ENCODE results near the gene SRRM5. TPM values are rescaled to one million over a fixed set of nuclear protein-coding genes. Genes with fewer than 3 reads are reported as not detected.

The SRRM5 gene
- total RNA-seq, 1 experiment from 2014 or later, result not detected

DNA sequence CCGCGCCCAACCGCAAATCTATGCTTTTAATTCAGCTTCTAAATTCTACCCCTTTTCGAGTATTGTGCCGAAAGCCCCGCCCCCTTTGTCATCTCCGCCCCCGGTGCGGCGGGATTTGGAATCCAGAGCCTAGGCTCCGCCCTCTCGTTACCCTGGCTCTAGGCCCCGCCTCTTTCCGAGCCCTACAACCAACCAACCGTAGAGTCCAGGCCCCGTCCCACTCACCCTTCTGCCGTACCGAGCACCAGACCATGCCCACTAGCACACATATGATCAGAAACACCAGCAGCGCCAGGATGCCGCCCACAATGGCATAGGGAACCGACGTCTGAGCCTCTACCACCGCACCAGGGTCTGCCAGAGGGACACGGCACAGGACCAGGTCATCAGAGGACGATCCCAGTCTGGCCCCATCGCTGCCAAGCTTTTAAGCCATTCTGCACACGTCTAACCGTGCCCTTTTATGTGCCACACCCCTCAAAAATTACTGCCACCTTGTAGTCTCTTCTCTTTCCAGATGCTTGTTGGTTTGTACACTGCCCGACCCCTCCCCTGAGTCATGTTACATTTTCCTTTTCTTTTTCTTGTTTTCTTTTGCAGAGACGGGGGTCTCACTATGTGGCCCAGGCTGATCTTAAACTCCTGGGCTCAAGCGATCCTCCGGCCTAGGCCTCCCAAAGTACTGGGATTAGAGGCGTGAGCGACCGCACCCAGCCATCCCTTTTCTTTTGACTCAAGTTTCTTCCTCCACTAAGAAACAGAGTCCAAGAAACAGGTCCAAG is 12.2 kb downstream of the SRRM5 start:
- Histone ChIP-seq H3K4me3 (replicated peaks in 1 of 2; ENCODE audit: low read depth in 1 of 2, low read length in 2 of 2) (no peak overlapping the region), H3K27ac (ENCODE audit: low read depth, low read length) (peak overlapping the region; percentile 34; the same call in 1 of the 2 replicates), H3K79me2 (ENCODE audit: insufficient read depth, low read length) (peaks cover 4% of the 10 kb centered on the region; the same call in 1 of the 2 replicates), H3K9me2 (ENCODE audit: insufficient read depth) (no peaks in the 10 kb centered on the region), H3K4me2 (ENCODE audit: low read length) (peak overlapping the region; percentile 26; the same call in 1 of the 2 replicates), H3K27me3 (ENCODE audit: insufficient read depth, low read length) (no peaks in the 10 kb centered on the region), H2AFZ (ENCODE audit: low read depth, low read length, poor library complexity, severe bottlenecking) (no peak overlapping the region), H3K36me3 (ENCODE audit: control insufficient read depth in 1 of 2, insufficient read depth in 2 of 2, low read length in 2 of 2) (no peaks in the 10 kb centered on the region), H3K4me1 (ENCODE audit: control insufficient read depth in 1 of 2, insufficient read depth in 2 of 2, low read length in 2 of 2) (peaks cover 19 to 30% of the 10 kb centered on the region in 2 experiments), H3K9me3 (ENCODE audit: control insufficient read depth in 1 of 2, insufficient read depth in 1 of 2, low read depth in 1 of 2, low read length in 2 of 2) (no peaks in the 10 kb centered on the region), H4K20me1 (ENCODE audit: insufficient read depth) (no peaks in the 10 kb centered on the region), H3K9ac (ENCODE audit: low read length) (no peak overlapping the region)
- DNase-seq (ENCODE audit: low read depth, low spot score) (peak; percentile 29), ATAC-seq (peak; percentile 30)
- ChIA-PET RAD21 (ENCODE audit: low non-redundant PET in 1 of 2, low total read pairs in 2 of 2, uncharacterized antibody in 2 of 2, unreplicated experiment in 2 of 2) (no interaction called here), CTCF (interaction anchor here (1.0 kb wide), 1 partner anchor 29 kb away, joined by 4 read pairs; the partner anchor contains the start of gene IRGQ), POLR2A (interaction anchor here (1.2 kb wide), 1 partner anchor 28 kb away, joined by 4 read pairs; the partner anchor contains the start of genes IRGQ and ZNF576)
- intact Hi-C loops (cut with micrococcal nuclease), result no loop called here
- no TSS peak for BruUV-seq (replicated peaks)
- no peak for TF ChIP-seq EZH2 (IDR thresholded peaks at IDR 0.05)
- TF ChIP-seq TCF7L2 (IDR thresholded peaks at IDR 0.05; ENCODE audit: borderline replicate concordance, extremely low read depth, insufficient read depth, insufficient read length), result no peak
- TF ChIP-seq, protein P1, sequence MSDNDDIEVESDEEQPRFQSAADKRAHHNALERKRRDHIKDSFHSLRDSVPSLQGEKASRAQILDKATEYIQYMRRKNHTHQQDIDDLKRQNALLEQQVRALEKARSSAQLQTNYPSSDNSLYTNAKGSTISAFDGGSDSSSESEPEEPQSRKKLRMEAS (IDR thresholded peaks at IDR 0.05), result no peak

DNA sequence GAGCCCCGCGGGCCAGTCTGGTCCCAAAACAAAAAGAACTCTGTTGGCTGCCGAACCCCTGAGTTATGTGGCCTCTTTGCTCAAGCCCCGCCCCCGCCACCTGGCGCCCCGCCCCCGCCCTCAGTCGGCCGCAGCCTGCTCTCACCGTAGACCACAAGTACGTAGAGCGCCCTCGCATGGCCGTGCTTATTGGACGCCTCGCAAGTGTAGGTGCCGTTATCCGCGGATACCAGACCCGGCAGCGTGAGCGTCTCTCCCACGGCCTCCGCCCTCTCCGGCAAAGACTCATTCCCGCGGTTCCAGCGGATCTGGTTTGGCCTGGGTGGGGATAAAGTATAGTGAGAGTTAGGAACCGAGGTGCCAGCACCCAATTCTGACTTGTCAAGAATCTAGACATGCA is 13.0 kb downstream of the SRRM5 start:
- H3K9me2 ChIP-seq (ENCODE audit: insufficient read depth), result no peaks in the 10 kb centered on the region
- no peaks in the 10 kb centered on the region for H3K36me3 ChIP-seq (ENCODE audit: control insufficient read depth in 1 of 2, insufficient read depth in 2 of 2, low read length in 2 of 2)
- no TSS peak for BruUV-seq (replicated peaks)
- TF ChIP-seq, protein P2, sequence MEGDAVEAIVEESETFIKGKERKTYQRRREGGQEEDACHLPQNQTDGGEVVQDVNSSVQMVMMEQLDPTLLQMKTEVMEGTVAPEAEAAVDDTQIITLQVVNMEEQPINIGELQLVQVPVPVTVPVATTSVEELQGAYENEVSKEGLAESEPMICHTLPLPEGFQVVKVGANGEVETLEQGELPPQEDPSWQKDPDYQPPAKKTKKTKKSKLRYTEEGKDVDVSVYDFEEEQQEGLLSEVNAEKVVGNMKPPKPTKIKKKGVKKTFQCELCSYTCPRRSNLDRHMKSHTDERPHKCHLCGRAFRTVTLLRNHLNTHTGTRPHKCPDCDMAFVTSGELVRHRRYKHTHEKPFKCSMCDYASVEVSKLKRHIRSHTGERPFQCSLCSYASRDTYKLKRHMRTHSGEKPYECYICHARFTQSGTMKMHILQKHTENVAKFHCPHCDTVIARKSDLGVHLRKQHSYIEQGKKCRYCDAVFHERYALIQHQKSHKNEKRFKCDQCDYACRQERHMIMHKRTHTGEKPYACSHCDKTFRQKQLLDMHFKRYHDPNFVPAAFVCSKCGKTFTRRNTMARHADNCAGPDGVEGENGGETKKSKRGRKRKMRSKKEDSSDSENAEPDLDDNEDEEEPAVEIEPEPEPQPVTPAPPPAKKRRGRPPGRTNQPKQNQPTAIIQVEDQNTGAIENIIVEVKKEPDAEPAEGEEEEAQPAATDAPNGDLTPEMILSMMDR (IDR thresholded peaks at IDR 0.05 in 2 of 3, conservative IDR thresholded peaks at IDR 0.05 in 1 of 3; ENCODE audit: borderline replicate concordance in 1 of 3, insufficient read depth in 1 of 3, low read depth in 2 of 3, low read length in 2 of 3), result peak in 2 of 3 experiments; percentile 51 to 57; a peak in 4 of 6 replicates
- TF ChIP-seq SIN3A (IDR thresholded peaks at IDR 0.05; ENCODE audit: low read depth) (peak; percentile 53), EGR1 (IDR thresholded peaks at IDR 0.05; ENCODE audit: low read depth) (no peak), EZH2 (IDR thresholded peaks at IDR 0.05) (no peak), POLR2AphosphoS5 (IDR thresholded peaks at IDR 0.05; ENCODE audit: low read depth, low read length) (0 out of 2 replicates have a peak, but pooled peaks have one; percentile 15)
- POLR2A ChIA-PET, result no interaction called here
- no peaks in the 10 kb centered on the region for H3K9me3 ChIP-seq (ENCODE audit: control insufficient read depth in 1 of 2, insufficient read depth in 1 of 2, low read depth in 1 of 2, low read length in 2 of 2)
- H3K79me2 ChIP-seq (ENCODE audit: insufficient read depth, low read length), result peaks cover 4% of the 10 kb centered on the region; the same call in 1 of the 2 replicates
- ATAC-seq (peak; percentile 91), DNase-seq (ENCODE audit: low read depth, low spot score) (peak; percentile 72)
- H3K4me3 ChIP-seq (replicated peaks in 1 of 2; ENCODE audit: low read depth in 1 of 2, low read length in 2 of 2), result no peak overlapping the region
- peak overlapping the region; percentile 32 for H3K4me2 ChIP-seq (ENCODE audit: low read length)
- H2AFZ ChIP-seq (ENCODE audit: low read depth, low read length, poor library complexity, severe bottlenecking), result no peak overlapping the region
- intact Hi-C loops (cut with micrococcal nuclease), result no loop called here
- H3K9ac ChIP-seq (ENCODE audit: low read length), result no peak overlapping the region
- RAD21 ChIA-PET (ENCODE audit: low non-redundant PET in 1 of 2, low total read pairs in 2 of 2, uncharacterized antibody in 2 of 2, unreplicated experiment in 2 of 2), result interaction anchor here in 1 of 2 experiments (0.6 kb wide), 1 partner anchor 11 kb away, joined by 3 read pairs; no protein-coding TSS in a partner anchor
- CTCF ChIA-PET, result no interaction called here
- H3K4me1 ChIP-seq (ENCODE audit: control insufficient read depth in 1 of 2, insufficient read depth in 2 of 2, low read length in 2 of 2), result peaks cover 19 to 25% of the 10 kb centered on the region in 2 experiments
- H4K20me1 ChIP-seq (ENCODE audit: insufficient read depth), result no peaks in the 10 kb centered on the region
- no peaks in the 10 kb centered on the region for H3K27me3 ChIP-seq (ENCODE audit: insufficient read depth, low read length)
- no peak overlapping the region for H3K27ac ChIP-seq (ENCODE audit: low read depth, low read length)

Data from HCT116 (cell line).